ENCODE data around the gene P2RY2.
A peak's percentile ranks its signal among the peaks of the same experiment; 100 is the strongest.

Gene P2RY2

GRCh38 chr11:73266646-73267020 lies 48.6 kb downstream of the P2RY2 start:
- H3K4me3 ChIP-seq (ENCODE audit: low read depth, low read length): no peak overlapping the region
- no peak for TF ChIP-seq CTCF (IDR thresholded peaks at IDR 0.05; ENCODE audit: insufficient read depth, low read depth, low read length, missing control alignments)
- no peak for DNase-seq (ENCODE audit: low read depth)

- no peak for TF ChIP-seq CTCF (IDR thresholded peaks at IDR 0.05; ENCODE audit: insufficient read depth, low read depth, low read length, missing control alignments)
- H3K4me3 ChIP-seq (ENCODE audit: low read depth, low read length): no peak overlapping the region
- no peak for DNase-seq (ENCODE audit: low read depth)
Measured at GRCh38 chr11:73267122-73267846, 49.2 kb downstream of the P2RY2 start.

DNA sequence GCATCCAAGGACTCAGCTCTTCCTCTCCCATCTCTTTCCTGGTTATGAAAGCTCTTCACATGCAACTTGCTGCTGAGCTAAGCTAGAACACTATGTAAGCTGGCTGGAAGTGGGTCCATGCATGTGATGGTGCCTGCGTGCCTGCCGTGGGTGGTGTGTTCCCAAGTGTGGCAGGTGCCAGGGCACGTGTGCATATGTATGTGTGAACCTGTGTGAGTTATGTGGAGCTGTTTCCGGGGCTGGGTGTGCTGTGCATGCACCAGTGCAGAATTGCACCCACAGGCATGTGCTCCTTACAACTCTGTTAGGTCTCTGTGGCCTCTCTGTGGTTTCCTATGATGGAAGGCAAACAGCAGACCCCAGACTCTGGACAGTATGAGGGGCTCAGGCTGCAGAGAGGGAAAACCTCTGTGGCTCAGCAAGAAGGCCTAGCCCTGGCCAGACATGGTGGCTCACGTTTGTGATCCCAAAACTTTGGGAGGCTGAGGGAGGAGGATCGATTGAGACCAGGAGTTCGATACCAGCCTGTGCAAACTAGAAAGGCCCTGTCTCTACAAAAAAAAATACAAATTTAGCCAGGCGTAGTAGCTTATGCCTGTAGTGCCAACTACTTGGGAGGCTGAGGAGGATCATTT lies 49.9 kb downstream of the P2RY2 start:
- no peak for DNase-seq (ENCODE audit: low read depth)
- TF ChIP-seq CTCF (IDR thresholded peaks at IDR 0.05; ENCODE audit: insufficient read depth, low read depth, low read length, missing control alignments): no peak
- H3K4me3 ChIP-seq (ENCODE audit: low read depth, low read length): no peak overlapping the region

- H3K4me3 ChIP-seq (ENCODE audit: low read depth, low read length): no peak overlapping the region
- DNase-seq (ENCODE audit: low read depth): no peak
- TF ChIP-seq CTCF (IDR thresholded peaks at IDR 0.05; ENCODE audit: insufficient read depth, low read depth, low read length, missing control alignments): no peak
Measured at GRCh38 chr11:73268671-73269271, 50.7 kb downstream of the P2RY2 start.

GRCh38 chr11:73269459-73270015 lies 51.5 kb downstream of the P2RY2 start:
- H3K4me3 ChIP-seq (ENCODE audit: low read depth, low read length): no peak overlapping the region
- no peak for TF ChIP-seq CTCF (IDR thresholded peaks at IDR 0.05; ENCODE audit: insufficient read depth, low read depth, low read length, missing control alignments)
- no peak for DNase-seq (ENCODE audit: low read depth)

DNA sequence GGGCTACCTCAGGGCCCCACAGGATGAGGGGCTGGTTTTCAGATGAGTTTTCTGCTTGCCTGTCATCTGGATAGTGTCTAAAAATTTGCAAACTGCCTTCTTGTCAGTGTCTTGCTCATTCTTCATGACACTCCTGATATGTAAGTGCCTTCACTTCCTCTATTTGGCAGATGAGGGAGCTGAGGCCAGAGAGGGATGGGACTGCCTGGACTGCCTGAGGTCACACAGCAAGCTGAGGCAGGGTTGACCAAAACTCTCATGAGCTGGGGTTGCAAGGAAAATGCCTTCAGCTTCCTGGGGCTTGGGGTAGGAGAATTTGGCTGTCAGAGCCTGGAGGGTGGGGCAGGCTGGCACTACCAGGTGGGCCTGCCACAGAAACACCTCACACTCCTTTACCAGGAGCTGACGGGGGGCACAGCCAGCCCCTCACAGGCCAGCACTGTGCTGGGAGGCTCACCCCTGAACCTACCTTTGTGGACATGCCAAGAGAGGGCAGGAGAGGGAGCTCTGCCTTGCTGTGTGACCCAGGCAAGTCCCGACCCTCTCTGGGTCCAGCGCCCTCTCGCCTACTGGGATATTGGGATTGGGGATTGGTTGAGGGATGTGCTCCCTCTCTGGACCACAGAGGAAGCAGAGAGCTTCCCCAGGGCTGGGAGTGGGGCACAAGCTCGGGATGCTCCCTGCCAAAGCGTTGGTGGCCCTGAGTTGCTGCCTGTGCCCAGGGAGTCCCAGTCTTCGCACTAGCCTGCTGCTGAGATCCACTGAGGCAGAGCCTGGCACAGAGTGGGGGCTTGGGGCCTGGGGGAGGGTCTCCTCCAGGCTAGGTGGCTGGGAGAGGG lies 52.2 kb downstream of the P2RY2 start:
- peak; percentile 2 for TF ChIP-seq CTCF (IDR thresholded peaks at IDR 0.05; ENCODE audit: insufficient read depth, low read depth, low read length, missing control alignments)
- H3K4me3 ChIP-seq (ENCODE audit: low read depth, low read length): no peak overlapping the region
- DNase-seq (ENCODE audit: low read depth): peak; percentile 53

Measured in GM12865 (cell line).